ENCODE results near the gene CHST15. TPM values are rescaled to one million over a fixed set of nuclear protein-coding genes. Genes with fewer than 3 reads are reported as not detected.

Gene CHST15
- total and polyA plus RNA-seq, 2 of the 8 experiments (the other 6 are each of a cell fraction or from before 2014, with no cell fraction given): 8.8 to 9.1 TPM

- Histone ChIP-seq H2AK5ac (ENCODE audit: low read depth, low read length) (no peak overlapping the region), H4K5ac (ENCODE audit: insufficient read length, low read depth, low read length) (no peak overlapping the region), H2BK5ac (ENCODE audit: low read depth, low read length) (peak overlapping the region; percentile 26; the same call in 1 of the 2 replicates), H2BK120ac (replicated peaks; ENCODE audit: low read depth, low read length) (no peak overlapping the region), H3K23me2 (ENCODE audit: low read depth, low read length) (peaks cover 10% of the 10 kb centered on the region; the same call in 1 of the 2 replicates), H3K4me1 (replicated peaks in 1 of 4; ENCODE audit: control insufficient read depth in 3 of 4, insufficient read depth in 4 of 4, low read length in 3 of 4) (peaks cover 0 to 2% (median 0%) of the 10 kb centered on the region in 4 experiments; a peak in 2 of 7 replicates), H4K91ac (replicated peaks; ENCODE audit: insufficient read length, low read length) (peak overlapping the region; percentile 3), H3K27ac (ENCODE audit: low read depth, low read length) (no peak overlapping the region), H2BK20ac (ENCODE audit: low read length) (peak overlapping the region; percentile 55; the same call in 1 of the 2 replicates), H3K23ac (ENCODE audit: insufficient read length) (no peak overlapping the region), H2BK15ac (ENCODE audit: low read length) (no peak overlapping the region), H3K9ac (replicated peaks in 1 of 4; ENCODE audit: extremely low read depth in 1 of 4, low read depth in 3 of 4, low read length in 3 of 4) (no peak overlapping the region), H3K4ac (replicated peaks; ENCODE audit: insufficient read length, low read depth, low read length) (no peak overlapping the region), H3K4me3 (ENCODE audit: extremely low read depth in 1 of 4, insufficient read depth in 2 of 4, low read depth in 3 of 4, low read length in 4 of 4) (no peak overlapping the region), H4K20me1 (replicated peaks in 1 of 2; ENCODE audit: control insufficient read depth in 1 of 2, insufficient read depth in 2 of 2, low read length in 2 of 2) (peaks cover 0 to 9% of the 10 kb centered on the region in 2 experiments), H3K79me2 (ENCODE audit: control insufficient read depth in 1 of 2, insufficient read depth in 2 of 2, low read length in 2 of 2) (no peaks in the 10 kb centered on the region), H3K79me1 (ENCODE audit: low read depth, low read length) (no peaks in the 10 kb centered on the region), H3K27me3 (replicated peaks in 1 of 4; ENCODE audit: control insufficient read depth in 3 of 4, extremely low read depth in 1 of 4, insufficient read depth in 3 of 4, low read length in 3 of 4) (peaks cover 0 to 2% (median 0%) of the 10 kb centered on the region in 4 experiments; a peak in 1 of 7 replicates), H3K18ac (ENCODE audit: extremely low read depth, low read length) (no peak overlapping the region), H2AFZ (ENCODE audit: low read length) (no peak overlapping the region), H3K56ac (replicated peaks; ENCODE audit: insufficient read length, low read depth, low read length) (no peak overlapping the region), H4K8ac (ENCODE audit: extremely low read depth, insufficient read depth, low read length) (0 out of 2 replicates have a peak overlapping the region, but pooled peaks have one; percentile 19), H3K36me3 (ENCODE audit: control insufficient read depth in 2 of 4, insufficient read depth in 4 of 4, low read length in 3 of 4) (no peaks in the 10 kb centered on the region), H3K14ac (ENCODE audit: insufficient read length) (no peak overlapping the region), H2BK12ac (ENCODE audit: low read depth, low read length) (no peak overlapping the region), H3K4me2 (ENCODE audit: insufficient read depth in 1 of 2, low read depth in 2 of 2, low read length in 2 of 2) (no peak overlapping the region), H3K9me3 (ENCODE audit: insufficient read depth in 2 of 2, low read depth in 1 of 2, low read length in 1 of 2) (no peaks in the 10 kb centered on the region)
- ChIA-PET CTCF (ENCODE audit: partially characterized antibody) (interaction anchor here (0.7 to 2.8 kb wide), 6 partner anchors 11 to 133 kb away, joined by 3 to 24 read pairs (median 10); no protein-coding TSS in a partner anchor), POLR2A (ENCODE audit: partially characterized antibody) (no interaction called here)
- 80% methylated on average over 9 of the region's 9 CpGs; no CpG with 5 or more reads in 1 of the 2 experiments for WGBS, 2 experiments (ENCODE audit: extremely low coverage in 1 of 2, insufficient coverage in 1 of 2, insufficient read length in 1 of 2, insufficient replicate concordance in 2 of 2, low coverage in 1 of 2, low lambda C conversion rate in 2 of 2, missing lambda C conversion rate in 1 of 2)
- TF ChIP-seq SP1 (IDR thresholded peaks at IDR 0.05; ENCODE audit: low read depth, low read length): no peak
- no peak for TF ChIP-seq POU5F1 (IDR thresholded peaks at IDR 0.05; ENCODE audit: low read depth, low read length)
- DNase-seq (ENCODE audit: low read depth in 1 of 2, low spot score in 2 of 2): no peak
- no peak for FAIRE-seq
Measured at GRCh38 chr10:124127563-124127962, 34.2 kb upstream of the CHST15 start.
